KOPT-K1 (cell line): Measurements from ENCODE around the gene C20orf204.
"Not testable (repeated sequence)": the region's sequence is repeated elsewhere in the genome, so short reads cannot be mapped to it uniquely, and the experiment has no call there.

Experiments used
- H3K27ac ChIP-seq: fragments of 200-600 bp; sonication (generic); 2 replicates; pipeline ENCODE4 v1.5.1; 2016; ENCODE audit warnings: antibody characterized with exemption, mild to moderate bottlenecking, low read depth, low read length; ENCODE audit not compliant: poor library complexity, severe bottlenecking
- H3K36me3 ChIP-seq: fragments of 200-600 bp; sonication (generic); 2 replicates; pipeline ENCODE4 v1.5.1; 2017; ENCODE audit warnings: antibody characterized with exemption, mild to moderate bottlenecking, low read length, moderate library complexity; ENCODE audit not compliant: insufficient read depth
- H3K9me3 ChIP-seq: fragments of 200-600 bp; sonication (generic); 2 replicates; pipeline ENCODE4 v1.5.1; 2017; ENCODE audit warnings: antibody characterized with exemption, low read length, mild to moderate bottlenecking; ENCODE audit not compliant: insufficient read depth, poor library complexity, severe bottlenecking

C20orf204 gene

DNA sequence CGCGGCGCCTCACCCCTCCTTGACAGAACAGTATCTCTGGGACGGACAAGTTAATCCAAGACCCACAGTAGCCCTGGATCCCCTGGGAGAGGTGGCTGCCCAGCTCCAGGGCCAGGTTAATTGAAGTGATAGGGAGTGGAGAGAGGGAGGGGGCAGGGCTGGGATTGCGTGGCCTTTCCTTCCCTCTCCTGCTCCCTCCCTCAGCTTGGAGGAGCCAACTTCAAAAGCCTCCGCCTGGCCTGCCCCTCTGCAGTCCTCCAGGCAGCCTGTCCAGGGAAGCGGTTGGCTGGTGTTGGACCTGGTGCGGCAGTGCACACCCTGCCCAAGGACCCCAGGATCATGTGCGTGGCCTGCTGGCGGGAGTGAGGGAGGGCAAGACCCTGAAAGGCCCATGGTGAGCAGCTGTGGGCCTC, at the start of gene C20orf204:
Gene C20orf204, plus strand, starts transcription at position 250 of the 413 bp plus-strand sequence. Its CDS starts 142 bp downstream, at position 392.
- H3K27ac ChIP-seq = peak within 1 kb of the TSS; percentile 91
- no peaks in the 10 kb centered on the region for H3K9me3 ChIP-seq
- peaks cover 35% of the 10 kb centered on the region for H3K36me3 ChIP-seq

DNA sequence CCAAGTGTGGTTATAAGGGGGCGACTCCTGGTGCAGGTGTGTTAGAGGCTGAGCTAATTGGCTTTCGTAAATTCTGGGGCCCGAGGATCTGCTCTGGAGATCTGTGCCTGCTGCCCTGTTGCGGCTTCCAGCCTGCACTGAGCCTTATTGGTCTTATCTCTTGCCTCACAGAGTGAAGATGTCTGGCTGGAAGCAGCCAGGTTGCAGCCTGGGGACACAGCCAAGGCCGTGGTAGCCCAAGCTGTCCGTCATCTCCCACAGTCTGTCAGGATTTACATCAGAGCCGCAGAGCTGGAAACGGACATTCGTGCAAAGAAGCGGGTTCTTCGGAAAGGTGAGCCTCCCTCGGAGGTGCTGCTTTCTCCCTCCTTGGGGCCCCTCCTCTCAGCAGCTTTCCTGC, 35.1 kb upstream of the C20orf204 start:
- H3K9me3 ChIP-seq = no peaks in the 10 kb centered on the region
- peaks cover 89% of the 10 kb centered on the region for H3K36me3 ChIP-seq
- no peak overlapping the region for H3K27ac ChIP-seq

DNA sequence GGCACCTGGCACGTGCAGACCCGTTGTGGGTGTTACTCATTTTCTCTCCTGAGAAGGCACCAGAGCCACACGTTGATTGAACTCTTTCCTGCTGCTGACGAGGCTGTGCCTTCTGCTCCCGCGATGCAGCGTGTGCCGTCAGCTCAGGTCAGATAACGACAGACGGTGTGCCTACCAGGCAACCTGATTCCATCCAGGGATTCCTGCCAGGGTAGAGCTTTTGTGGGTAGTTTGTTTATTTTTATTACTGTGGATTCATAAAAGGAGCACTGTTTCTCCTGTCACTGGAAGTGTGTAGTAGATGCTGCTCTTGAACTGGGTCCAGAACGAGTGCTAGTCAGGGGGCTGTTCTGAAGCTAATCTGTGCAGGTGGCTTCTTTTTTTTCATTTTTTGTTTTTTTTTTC, 34.4 kb upstream of the C20orf204 start:
- H3K36me3 ChIP-seq = peaks cover 89% of the 10 kb centered on the region
- no peaks in the 10 kb centered on the region for H3K9me3 ChIP-seq
- no peak overlapping the region for H3K27ac ChIP-seq

GRCh38 chr20:64003960-64004725, 31.8 kb upstream of the C20orf204 start:
- H3K9me3 ChIP-seq = peaks cover 14% of the 10 kb centered on the region
- H3K36me3 ChIP-seq = peaks cover 96% of the 10 kb centered on the region
- H3K27ac ChIP-seq = no peak overlapping the region

DNA sequence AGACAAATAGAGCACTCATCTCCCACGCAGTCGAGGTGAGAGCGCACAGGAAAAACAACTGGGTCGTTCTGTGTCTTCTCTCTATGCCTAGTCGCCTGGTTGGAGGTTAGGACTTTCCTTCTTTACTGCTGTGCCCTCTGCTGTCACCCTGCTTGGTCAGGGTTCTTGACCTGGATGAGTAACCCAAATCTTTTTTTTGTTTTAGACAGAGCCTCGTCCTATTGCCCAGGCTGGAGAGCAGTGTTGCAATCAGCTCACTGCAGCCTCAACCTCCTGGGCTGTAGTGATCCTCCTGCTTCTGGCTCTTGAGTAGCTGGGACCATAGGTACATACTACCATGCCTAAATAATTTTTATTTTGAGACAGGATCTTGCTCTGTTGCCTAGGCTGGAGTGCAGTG, 30.6 kb upstream of the C20orf204 start:
- Histone ChIP-seq H3K36me3 (peaks cover 96% of the 10 kb centered on the region), H3K27ac (no peak overlapping the region), H3K9me3 (peaks cover 22% of the 10 kb centered on the region)

DNA sequence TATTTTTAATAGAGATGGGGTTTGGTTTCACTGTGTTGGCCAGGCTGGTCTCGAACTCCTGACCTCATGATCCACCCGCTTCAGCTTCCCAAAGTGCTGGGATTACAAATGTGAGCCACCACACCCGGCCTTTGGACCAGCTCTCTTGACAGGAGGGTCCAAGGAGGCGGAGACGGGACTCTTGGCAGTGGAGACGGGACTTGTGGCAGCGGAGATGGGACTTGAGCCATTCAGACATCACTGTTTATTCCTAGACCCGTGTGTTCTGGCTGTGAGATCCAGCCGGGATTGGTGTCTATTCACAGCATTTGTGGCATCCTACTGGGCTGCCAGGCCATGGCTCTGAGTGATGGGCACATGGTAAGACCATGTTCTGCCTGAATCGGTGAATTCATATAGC, 29.5 kb upstream of the C20orf204 start:
- H3K36me3 ChIP-seq = peaks cover 96% of the 10 kb centered on the region
- H3K9me3 ChIP-seq = peaks cover 33% of the 10 kb centered on the region
- no peak overlapping the region for H3K27ac ChIP-seq

GRCh38 chr20:64006902-64007301, 29.1 kb upstream of the C20orf204 start:
- Histone ChIP-seq H3K36me3 (peaks cover 94% of the 10 kb centered on the region), H3K27ac (no peak overlapping the region), H3K9me3 (peaks cover 35% of the 10 kb centered on the region)

DNA sequence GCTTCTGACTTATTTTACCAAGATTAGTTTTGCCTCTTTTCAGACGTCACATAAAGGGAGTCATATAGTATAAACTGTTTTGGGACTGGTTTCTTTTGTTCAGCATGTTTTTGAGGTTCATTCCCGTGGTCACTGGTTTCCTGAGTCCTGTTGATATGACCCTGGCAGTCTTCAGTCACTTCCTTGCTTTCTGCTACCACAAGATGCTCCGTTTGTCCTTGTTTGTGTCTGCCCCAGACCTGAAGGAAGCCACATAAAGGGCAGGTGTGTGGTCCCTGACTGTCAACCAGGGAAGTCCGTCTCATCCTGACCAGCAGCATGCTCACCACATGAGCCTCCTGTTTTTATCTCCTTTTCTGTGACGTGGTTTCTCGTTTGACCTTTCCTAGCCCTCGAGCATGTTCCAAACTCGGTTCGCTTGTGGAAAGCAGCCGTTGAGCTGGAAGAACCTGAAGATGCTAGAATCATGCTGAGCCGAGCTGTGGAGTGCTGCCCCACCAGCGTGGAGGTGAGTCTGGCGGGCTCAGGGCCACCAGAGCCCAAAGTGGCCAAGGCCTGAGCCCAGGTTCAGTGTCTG, 26.1 kb upstream of the C20orf204 start:
- Histone ChIP-seq H3K36me3 (peaks cover 90% of the 10 kb centered on the region), H3K27ac (no peak overlapping the region)

GRCh38 chr20:64010711-64011237, 25.2 kb upstream of the C20orf204 start:
- Histone ChIP-seq H3K27ac (no peak overlapping the region), H3K36me3 (peaks cover 90% of the 10 kb centered on the region)

More for the DNA sequence above, 26.1 kb upstream of the C20orf204 start:
- H3K9me3 ChIP-seq = peaks cover 35% of the 10 kb centered on the region

DNA sequence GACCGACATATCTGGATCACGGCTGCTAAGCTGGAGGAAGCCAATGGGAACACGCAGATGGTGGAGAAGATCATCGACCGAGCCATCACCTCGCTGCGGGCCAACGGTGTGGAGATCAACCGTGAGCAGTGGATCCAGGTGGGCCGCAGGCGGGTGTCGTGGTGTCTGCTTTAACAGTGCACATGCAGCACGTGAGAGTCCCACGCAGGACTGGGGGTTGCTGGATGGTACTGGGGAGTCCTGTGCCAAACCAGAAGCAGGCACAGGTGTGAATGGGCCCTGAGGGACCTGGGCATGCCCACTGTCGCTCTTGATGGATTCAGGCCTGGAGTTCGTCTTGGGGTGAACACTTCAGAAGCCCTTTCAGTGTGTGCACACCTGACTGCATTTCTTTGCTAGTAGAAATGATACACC, 24.6 kb upstream of the C20orf204 start:
- Histone ChIP-seq H3K27ac (no peak overlapping the region), H3K36me3 (peaks cover 90% of the 10 kb centered on the region), H3K9me3 (peaks cover 35% of the 10 kb centered on the region)

More at GRCh38 chr20:64010711-64011237, 25.2 kb upstream of the C20orf204 start:
- peaks cover 35% of the 10 kb centered on the region for H3K9me3 ChIP-seq

GRCh38 chr20:64012385-64013154, 23.4 kb upstream of the C20orf204 start:
- Histone ChIP-seq H3K36me3 (peaks cover 90% of the 10 kb centered on the region), H3K9me3 (peaks cover 35% of the 10 kb centered on the region)
- H3K27ac ChIP-seq = not testable (repeated sequence)

- H3K36me3 ChIP-seq = peaks cover 89% of the 10 kb centered on the region
- H3K9me3 ChIP-seq = peaks cover 10% of the 10 kb centered on the region
- H3K27ac ChIP-seq = no peak overlapping the region
Measured at GRCh38 chr20:64015635-64016034, 20.3 kb upstream of the C20orf204 start.

- Histone ChIP-seq H3K36me3 (peaks cover 98% of the 10 kb centered on the region), H3K9me3 (no peaks in the 10 kb centered on the region), H3K27ac (no peak overlapping the region)
Measured at GRCh38 chr20:64021124-64021975, 14.6 kb upstream of the C20orf204 start.

DNA sequence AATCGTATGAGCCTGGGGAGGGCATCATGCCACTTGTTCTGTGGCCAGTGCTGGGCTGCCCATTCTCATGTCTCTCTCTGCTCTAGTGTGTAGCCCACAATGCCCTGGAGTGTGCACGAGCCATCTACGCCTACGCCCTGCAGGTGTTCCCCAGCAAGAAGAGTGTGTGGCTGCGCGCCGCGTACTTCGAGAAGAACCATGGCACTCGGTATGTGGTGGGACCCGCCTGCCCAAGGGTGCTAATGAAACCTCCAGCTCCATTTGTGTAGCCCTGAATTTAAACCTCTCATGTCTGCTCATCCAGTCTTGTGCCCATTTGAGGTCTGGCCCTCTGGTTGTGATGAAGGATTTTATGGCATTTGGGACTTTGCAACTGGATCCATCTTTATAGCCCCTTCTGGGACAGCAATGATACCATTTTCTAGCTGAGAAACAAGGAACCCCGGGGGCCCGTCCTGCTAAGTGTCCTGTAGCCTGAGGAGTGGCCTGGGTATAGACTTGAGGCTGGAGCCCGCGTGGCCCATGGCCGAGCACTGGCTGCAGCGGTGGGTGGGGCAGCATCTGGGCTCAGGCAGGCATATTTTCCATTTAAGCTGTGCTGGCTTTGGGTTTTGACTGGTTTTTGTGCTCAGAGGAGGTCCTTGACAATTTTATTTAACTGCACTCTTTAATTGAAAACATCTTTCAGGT, 13.2 kb upstream of the C20orf204 start:
- Histone ChIP-seq H3K36me3 (peaks cover 98% of the 10 kb centered on the region), H3K27ac (no peak overlapping the region)

More for the DNA sequence above, 13.2 kb upstream of the C20orf204 start:
- H3K9me3 ChIP-seq = no peaks in the 10 kb centered on the region
